ENCODE data around the gene SCYL2.

GRCh38 chr12:100345020-100345767, 78.2 kb downstream of the SCYL2 start:
- TF ChIP-seq POLR2A (IDR thresholded peaks at IDR 0.05; ENCODE audit: low read depth, low read length) (no peak), TAF1 (IDR thresholded peaks at IDR 0.05; ENCODE audit: borderline replicate concordance, low read depth, low read length) (no peak), POLR2AphosphoS5 (IDR thresholded peaks at IDR 0.05; ENCODE audit: low read depth, low read length) (no peak)
